Upper lobe of left lung (tissue), 6 donors: Measurements from ENCODE around the gene RASIP1. TPM values are rescaled to one million over a fixed set of nuclear protein-coding genes. Genes with fewer than 3 reads are reported as not detected.

Experiments
- ATAC-seq, 2 donors: fragments of 200-7000 bp; cut with Tn5 transposase; one replicate each; pipeline ENCODE4 v1.9.1; 2022; ENCODE audit warnings: mild to moderate bottlenecking in 2 of 2, moderate library complexity in 2 of 2; ENCODE audit not compliant: low FRiP score in 2 of 2
- DNase-seq, 2 donors: peaks; one replicate each; pipeline ENCODE4 v3.0.0-alpha.2; 2019 to 2020
- H3K27ac ChIP-seq, 4 donors: fragments of 200-600 bp; sonication (generic); one replicate each; pipeline ENCODE4 v1.5.1; 2016 to 2019
- H3K27me3 ChIP-seq, 4 donors: fragments of 200-600 bp; sonication (generic); one replicate each; pipeline ENCODE4 v1.5.1; 2017 to 2019
- H3K36me3 ChIP-seq, 4 donors: fragments of 200-600 bp; sonication (generic); one replicate each; pipeline ENCODE4 v1.5.1; 2016 to 2019
- H3K4me1 ChIP-seq, 4 donors: fragments of 200-600 bp; sonication (generic); one replicate each; pipeline ENCODE4 v1.5.1; 2018 to 2019
- H3K4me3 ChIP-seq, 4 donors: fragments of 200-600 bp; sonication (generic); one replicate each; pipeline ENCODE4 v1.5.1; 2017 to 2019; ENCODE audit warnings: mild to moderate bottlenecking in 2 of 4, moderate library complexity in 1 of 4
- H3K9me3 ChIP-seq, 4 donors: fragments of 200-600 bp; sonication (generic); one replicate each; pipeline ENCODE4 v1.5.1; 2018 to 2019
- EP300 ChIP-seq, 4 donors: sonication (generic); formaldehyde crosslinking; IDR thresholded peaks; one replicate each; pipeline ENCODE4 v1.5.1; 2017; ENCODE audit warnings: antibody characterized with exemption in 4 of 4, control low read depth in 2 of 4
- POLR2A ChIP-seq, 4 donors: fragments of 450-650 bp; IDR thresholded peaks; one replicate each; pipeline ENCODE4 v1.5.1; 2016 to 2017; ENCODE audit warnings: antibody characterized with exemption in 4 of 4, mild to moderate bottlenecking in 2 of 4
- POLR2AphosphoS5 ChIP-seq, 2 donors: sonication (generic); formaldehyde crosslinking; IDR thresholded peaks; one replicate each; pipeline ENCODE4 v1.5.1; 2017; ENCODE audit warnings: antibody characterized with exemption in 2 of 2
- WGBS, 2 donors: methylation state at CpG; one replicate each; pipeline ENCODE4 v1.1.5; 2017 to 2018; 5-methylcytosine and 5-hydroxymethylcytosine counted together
- total RNA-seq, 6 donors: library from RNA; depleted of rRNA in 4 of 6; stranded (reverse); fragments of >200 nt in 4 of 6; gene quantifications; one replicate each; pipeline versions ENCODE4 v1.1.0 to v1.2.1, GENCODE V29; 2016 to 2021
- TF ChIP-seq, protein P1 (sequence below), 6 experiments: fragments of 450-650 bp in 4 of 6; fragments of 200-600 bp in 2 of 6; sonication (generic) in 2 of 6; IDR thresholded peaks; one replicate each; pipeline ENCODE4 v1.5.1; 2016 to 2019; ENCODE audit warnings: antibody characterized with exemption in 6 of 6
- donor health status: DM: no; HTN: no; CAD: no; lungs with moderate emphysema.
- donor health status: DM: no; HTN: yes; CAD: no; lungs with severe emphysema.

RASIP1 gene
- total RNA-seq, 6 donors from 2014 or later = 14.7 to 74.4 (median 26.3) TPM

DNA sequence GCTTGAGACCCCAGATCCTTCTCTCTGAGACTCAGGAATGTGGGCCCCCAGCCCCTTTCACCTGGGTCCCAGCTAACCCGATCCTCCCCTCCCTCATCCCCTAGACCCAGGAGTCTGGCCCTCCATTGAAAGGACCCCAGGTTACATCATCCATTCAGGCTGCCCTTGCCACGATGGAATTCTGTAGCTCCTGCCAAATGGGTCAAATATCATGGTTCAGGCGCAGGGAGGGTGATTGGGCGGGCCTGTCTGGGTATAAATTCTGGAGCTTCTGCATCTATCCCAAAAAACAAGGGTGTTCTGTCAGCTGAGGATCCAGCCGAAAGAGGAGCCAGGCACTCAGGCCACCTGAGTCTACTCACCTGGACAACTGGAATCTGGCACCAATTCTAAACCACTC lies 15.4 kb upstream of the RASIP1 start:
- TF ChIP-seq EP300 (IDR thresholded peaks at IDR 0.05) (no peak), POLR2A (IDR thresholded peaks at IDR 0.05) (no peak), POLR2AphosphoS5 (IDR thresholded peaks at IDR 0.05) (no peak)
- TF ChIP-seq, protein P1, sequence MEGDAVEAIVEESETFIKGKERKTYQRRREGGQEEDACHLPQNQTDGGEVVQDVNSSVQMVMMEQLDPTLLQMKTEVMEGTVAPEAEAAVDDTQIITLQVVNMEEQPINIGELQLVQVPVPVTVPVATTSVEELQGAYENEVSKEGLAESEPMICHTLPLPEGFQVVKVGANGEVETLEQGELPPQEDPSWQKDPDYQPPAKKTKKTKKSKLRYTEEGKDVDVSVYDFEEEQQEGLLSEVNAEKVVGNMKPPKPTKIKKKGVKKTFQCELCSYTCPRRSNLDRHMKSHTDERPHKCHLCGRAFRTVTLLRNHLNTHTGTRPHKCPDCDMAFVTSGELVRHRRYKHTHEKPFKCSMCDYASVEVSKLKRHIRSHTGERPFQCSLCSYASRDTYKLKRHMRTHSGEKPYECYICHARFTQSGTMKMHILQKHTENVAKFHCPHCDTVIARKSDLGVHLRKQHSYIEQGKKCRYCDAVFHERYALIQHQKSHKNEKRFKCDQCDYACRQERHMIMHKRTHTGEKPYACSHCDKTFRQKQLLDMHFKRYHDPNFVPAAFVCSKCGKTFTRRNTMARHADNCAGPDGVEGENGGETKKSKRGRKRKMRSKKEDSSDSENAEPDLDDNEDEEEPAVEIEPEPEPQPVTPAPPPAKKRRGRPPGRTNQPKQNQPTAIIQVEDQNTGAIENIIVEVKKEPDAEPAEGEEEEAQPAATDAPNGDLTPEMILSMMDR (IDR thresholded peaks at IDR 0.05) = no peak
- Histone ChIP-seq H3K27ac (no peak overlapping the region), H3K27me3 (peaks cover 0 to 11% (median 0%) of the 10 kb centered on the region in 4 donors), H3K4me1 (peaks cover 15 to 25% (median 23%) of the 10 kb centered on the region in 4 donors), H3K36me3 (peaks cover 0 to 7% (median 0%) of the 10 kb centered on the region in 4 donors), H3K4me3 (no peak overlapping the region), H3K9me3 (no peaks in the 10 kb centered on the region)
- ATAC-seq (no peak), DNase-seq (no peak)
- WGBS, 2 donors = 75 to 84% methylated on average over 4 to 5 of the region's 5 CpGs

DNA sequence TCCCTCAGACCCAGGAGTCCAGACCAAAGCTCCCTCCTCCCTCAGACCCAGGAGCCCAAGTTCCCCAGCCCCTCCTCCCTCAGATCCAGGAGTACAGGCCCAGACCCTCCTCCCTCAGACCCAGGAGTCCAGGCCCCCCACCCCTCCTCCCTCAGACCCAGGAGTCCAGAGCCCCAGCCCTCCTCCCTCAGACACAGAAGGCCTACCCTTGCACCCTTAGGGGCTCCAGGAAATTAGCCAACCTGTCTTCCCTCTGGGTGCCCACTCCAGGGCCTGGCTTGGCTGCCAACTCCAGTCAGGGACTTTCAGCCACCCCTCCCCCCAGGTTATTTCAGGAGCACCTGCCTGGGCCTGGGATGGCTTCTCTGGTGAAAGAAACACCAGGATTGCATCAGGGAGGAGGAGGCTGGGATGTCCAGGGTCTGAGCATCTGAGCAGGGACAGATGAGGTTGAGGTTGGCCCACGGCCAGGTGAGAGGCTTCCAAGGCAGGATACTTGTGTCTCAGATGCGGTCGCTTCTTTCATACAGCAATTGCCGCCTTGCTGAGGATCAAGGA lies 14.8 kb upstream of the RASIP1 start, which contains the start of gene FGF21:
TSS of gene FGF21 (plus strand) at position 441 of the 558 bp plus-strand sequence. CDS start 713 bp downstream, outside the sequence.
- no peak for DNase-seq
- Histone ChIP-seq H3K4me1 (peaks cover 13 to 26% (median 23%) of the 10 kb centered on the region in 4 donors), H3K36me3 (peaks cover 0 to 13% (median 1%) of the 10 kb centered on the region in 4 donors), H3K27me3 (peaks cover 0 to 11% (median 0%) of the 10 kb centered on the region in 4 donors), H3K4me3 (no peak within 1 kb of the TSS), H3K9me3 (no peaks in the 10 kb centered on the region), H3K27ac (peak within 1 kb of the TSS; percentile 63 to 89 (median 73))
- no peak for ATAC-seq
- TF ChIP-seq, protein P1 (IDR thresholded peaks at IDR 0.05) = no peak
- TF ChIP-seq EP300 (IDR thresholded peaks at IDR 0.05) (no peak), POLR2A (IDR thresholded peaks at IDR 0.05) (no peak), POLR2AphosphoS5 (IDR thresholded peaks at IDR 0.05) (no peak)
- 85 to 98% methylated on average over 4 of the region's 4 CpGs for WGBS, 2 donors

DNA sequence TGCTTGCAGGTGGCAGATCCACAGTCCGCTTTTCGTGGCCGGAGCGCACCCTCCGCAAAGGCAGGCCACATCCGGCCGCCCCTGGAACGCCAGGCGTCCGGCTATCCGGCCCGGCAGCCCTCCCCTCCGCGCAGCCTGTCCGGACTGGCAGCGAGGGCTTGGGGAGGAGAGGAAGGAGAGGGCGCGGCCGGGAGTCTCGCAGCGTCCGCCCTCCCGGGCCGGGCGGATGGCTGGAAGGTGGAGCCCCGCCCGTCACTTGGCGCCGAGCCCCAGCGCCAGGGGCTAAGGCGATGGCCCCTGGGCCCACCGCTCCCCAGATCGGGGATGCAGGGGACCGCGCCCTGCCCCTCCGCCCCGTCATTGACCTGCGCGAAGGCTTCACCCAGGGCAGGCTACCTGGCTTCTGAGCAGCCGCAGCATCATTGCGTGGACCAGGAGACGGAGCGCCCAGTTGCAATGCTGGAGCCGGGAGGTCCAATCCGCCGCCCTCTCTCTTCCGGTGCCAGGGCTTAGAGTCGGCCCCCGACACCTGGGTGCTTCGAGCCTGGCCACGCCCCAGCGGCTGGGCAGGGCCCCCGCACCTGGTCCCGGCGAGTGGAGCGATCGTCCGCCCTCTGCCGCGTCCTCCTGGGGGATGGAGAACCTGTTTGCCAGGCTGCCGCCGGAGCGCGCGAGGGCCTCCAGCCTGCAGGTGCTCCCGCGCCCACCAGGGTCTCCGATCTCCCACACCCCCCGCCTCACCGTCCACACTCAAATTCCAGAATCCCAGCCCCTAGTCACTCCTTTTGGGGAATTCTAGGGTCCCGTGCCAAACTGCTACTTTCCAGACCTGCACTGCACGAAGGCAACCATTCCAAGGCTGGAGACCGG lies 12.3 kb upstream of the RASIP1 start, which contains the start of gene FUT1:
TSS of gene FUT1 (minus strand) at position 146 of the 870 bp plus-strand sequence. CDS start 1,360 bp downstream, outside the sequence.
- TF ChIP-seq EP300 (IDR thresholded peaks at IDR 0.05) (no peak), POLR2AphosphoS5 (IDR thresholded peaks at IDR 0.05) (peak; percentile 59 to 69), POLR2A (IDR thresholded peaks at IDR 0.05) (peak in 2 of 4 donors; percentile 43 to 50)
- TF ChIP-seq, protein P1 (IDR thresholded peaks at IDR 0.05) = peak in 4 of 6 experiments; percentile 32 to 52 (median 32)
- 4 to 9% methylated on average over 12 to 28 of the region's 73 CpGs for WGBS, 2 donors
- Histone ChIP-seq H3K9me3 (no peaks in the 10 kb centered on the region), H3K4me3 (peak within 1 kb of the TSS; percentile 48 to 73 (median 58)), H3K27me3 (peaks cover 0 to 11% (median 0%) of the 10 kb centered on the region in 4 donors), H3K4me1 (peaks cover 11 to 26% (median 23%) of the 10 kb centered on the region in 4 donors), H3K27ac (peak within 1 kb of the TSS; percentile 68 to 89 (median 84)), H3K36me3 (peaks cover 0 to 22% (median 2%) of the 10 kb centered on the region in 4 donors)
- ATAC-seq = peak; percentile 80 to 86
- peak; percentile 92 to 93 for DNase-seq

DNA sequence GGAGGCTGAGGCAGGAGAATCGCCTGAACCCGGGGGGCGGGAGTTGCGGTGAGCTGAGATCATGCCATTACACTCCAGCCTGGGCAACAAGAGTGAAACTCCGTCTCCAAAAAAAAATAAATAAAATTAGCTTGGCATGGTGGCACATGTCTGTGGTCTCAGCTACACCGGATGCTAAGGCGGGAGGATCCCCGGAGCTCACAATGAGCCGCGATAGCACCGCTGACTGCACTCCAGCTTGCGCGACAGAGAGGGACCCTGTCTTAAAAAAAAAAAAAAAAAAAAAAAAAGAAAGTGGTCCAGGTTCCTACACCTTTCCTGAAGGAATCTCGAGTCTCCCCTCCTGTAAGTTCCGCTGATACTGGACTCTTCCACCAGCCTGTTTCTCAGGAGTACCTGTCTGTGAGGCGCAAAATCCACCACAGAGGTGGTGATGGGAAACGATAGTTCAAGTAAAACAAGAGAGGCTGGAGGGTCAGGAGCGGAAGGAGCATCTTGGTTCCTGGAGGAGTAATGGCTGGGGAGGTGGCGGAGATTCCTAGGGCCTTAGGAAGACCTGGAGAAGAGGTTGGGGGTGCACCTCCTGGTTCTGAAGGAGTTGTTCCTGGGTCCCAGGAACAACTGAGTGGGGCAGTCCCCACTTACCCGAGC lies 11.6 kb upstream of the RASIP1 start:
- peak overlapping the region; percentile 48 to 73 (median 58) for H3K4me3 ChIP-seq
- peaks cover 16 to 33% (median 26%) of the 10 kb centered on the region in 4 donors for H3K4me1 ChIP-seq
- no peak for TF ChIP-seq POLR2AphosphoS5 (IDR thresholded peaks at IDR 0.05)
- TF ChIP-seq, protein P1 (IDR thresholded peaks at IDR 0.05) = no peak
- TF ChIP-seq POLR2A (IDR thresholded peaks at IDR 0.05) = no peak
- TF ChIP-seq EP300 (IDR thresholded peaks at IDR 0.05) = no peak
- DNase-seq (no peak), ATAC-seq (no peak)
- 16 to 18% methylated on average over 20 of the region's 20 CpGs for WGBS, 2 donors
- H3K27ac ChIP-seq = peak overlapping the region; percentile 68 to 89 (median 84)
- H3K9me3 ChIP-seq = no peaks in the 10 kb centered on the region
- peaks cover 0 to 11% (median 0%) of the 10 kb centered on the region in 4 donors for H3K27me3 ChIP-seq
- peaks cover 0 to 28% (median 2%) of the 10 kb centered on the region in 4 donors for H3K36me3 ChIP-seq
